Fibroblast of peridontal ligament (primary cell): Measurements from ENCODE around the gene KISS1R.
"Not testable (repeated sequence)": the region's sequence is repeated elsewhere in the genome, so short reads cannot be mapped to it uniquely, and the experiment has no call there.

Source experiments
- DNase-seq: peaks from one replicate; pipeline ENCODE4 v3.0.0-alpha.2; 2010; ENCODE audit errors: extremely low read depth

Gene KISS1R

DNA sequence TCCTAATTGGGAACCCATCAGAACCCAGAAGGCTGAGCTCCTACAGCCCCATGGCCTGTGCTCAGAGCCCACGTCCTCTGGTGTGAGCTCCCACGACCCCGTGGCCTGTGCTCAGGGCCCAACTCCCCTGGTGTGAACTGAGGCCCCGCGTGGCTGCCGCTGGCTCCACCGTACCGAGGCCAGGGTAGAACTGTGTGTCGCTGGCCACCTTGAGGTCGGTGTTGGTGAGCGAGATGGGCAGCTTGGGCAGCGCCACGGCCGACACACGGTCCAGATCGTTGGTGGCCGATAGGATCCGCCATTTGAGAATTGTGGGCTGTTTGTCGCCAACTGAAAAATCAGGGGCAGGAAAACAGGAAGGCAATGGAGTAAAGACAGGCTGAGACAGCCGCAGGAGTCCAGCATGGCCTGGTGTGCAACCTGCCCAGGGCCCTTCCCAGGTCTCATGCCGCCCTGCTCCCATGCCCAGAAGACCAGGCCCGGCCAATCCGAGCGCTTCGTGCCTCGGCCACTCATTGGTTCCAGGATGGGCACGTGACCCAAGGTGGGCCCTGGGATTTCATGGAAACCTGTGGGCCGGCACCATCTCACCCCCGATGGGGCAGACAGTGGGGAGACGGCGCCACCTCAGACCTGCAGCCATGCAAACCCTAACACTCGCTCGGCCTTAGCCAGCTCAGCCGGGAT is 35.6 kb upstream of the KISS1R start:
- no peak for DNase-seq

DNA sequence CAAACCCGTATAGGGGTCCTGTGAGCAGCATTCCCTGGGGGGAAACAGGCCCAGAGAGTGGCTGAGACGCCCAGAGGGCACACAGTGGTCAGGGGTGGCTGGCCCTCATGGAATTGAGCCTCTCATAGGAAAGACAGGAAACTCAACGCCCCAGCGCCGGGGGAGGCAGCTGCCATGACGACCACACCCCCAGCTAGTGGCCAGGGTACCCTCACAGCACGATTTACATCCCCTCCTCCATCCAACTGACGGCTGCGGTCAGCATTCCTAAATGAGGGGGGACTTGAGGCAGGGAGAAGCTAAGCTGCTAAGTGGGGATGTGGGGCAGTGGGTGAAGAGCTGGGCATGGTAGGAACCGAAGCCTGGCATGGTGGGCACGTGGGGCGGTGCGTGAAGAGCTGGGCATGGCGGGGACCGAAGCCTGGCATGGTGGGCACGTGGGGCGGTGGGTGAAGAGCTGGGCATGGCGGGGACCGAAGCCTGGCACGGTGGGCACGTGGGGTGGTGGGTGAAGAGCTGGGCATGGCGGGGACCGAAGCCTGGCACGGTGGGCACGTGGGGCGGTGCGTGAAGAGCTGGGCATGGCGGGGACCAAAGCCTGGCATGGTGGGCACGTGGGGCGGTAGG is 34.1 kb upstream of the KISS1R start:
- no peak for DNase-seq

DNA sequence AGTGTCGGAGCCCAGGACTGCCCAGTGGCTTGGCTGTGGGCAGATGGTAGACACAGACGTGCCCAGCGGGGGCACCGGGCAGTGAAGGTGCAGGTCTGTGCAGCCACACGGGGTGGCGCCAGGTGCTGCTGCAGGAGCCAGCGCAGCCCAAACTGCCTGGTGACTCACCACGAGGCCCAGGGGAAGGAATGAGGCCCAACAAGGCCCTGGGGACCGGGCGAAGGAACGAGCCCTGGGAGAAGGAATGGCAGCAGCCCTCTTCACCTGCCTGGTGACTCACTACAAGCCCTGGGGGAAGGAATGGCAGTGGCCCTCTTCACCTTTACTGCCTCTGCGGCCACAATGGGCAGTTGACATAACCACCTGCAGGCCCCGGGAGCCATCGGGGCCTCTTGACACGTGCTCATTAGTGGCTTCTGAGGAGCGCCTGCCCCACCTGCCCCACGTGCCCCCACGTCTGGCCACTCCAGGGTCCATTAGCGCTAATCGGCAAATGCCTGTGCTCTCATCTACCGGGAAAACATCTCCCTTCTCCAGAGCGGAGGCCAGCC is 33.4 kb upstream of the KISS1R start:
- DNase-seq: no peak

DNA sequence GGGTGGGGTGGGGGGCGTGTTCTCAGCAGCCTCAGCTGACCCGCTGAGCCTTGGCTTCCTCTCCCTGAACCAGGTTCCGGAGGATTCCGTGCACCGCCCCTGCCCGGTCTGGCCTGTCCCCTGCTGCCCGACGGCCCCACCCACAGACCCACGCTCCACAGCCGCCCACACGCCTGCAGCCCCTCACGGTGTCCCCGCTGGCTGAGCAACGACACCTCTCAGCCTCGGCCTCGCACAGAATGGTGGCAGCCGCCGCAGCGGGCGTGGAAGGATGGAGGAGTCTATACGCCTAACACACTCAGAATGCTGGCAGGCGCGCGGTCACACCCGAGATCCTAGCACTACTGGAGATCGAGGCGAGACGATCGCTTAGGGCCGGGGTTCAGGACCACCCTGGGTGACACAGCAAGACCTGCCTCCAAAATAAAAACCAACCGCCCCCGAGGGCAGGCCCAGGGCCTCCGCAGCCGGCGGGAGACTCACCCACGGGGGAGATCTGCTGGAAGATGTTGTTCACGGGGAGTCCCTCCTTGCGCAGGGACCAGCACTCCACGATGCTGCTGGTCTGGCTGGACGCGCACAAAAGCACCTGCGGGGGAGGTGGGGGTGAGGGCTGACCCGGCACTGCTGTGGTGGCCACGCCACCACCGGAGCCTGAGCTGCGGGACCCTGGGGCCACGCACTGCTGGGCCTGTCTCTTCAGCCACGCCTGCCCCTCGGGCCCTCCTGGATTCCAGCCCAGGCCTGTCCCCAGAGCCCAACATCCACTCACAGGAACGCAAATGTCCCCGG is 32.5 kb upstream of the KISS1R start:
- no peak for DNase-seq

DNA sequence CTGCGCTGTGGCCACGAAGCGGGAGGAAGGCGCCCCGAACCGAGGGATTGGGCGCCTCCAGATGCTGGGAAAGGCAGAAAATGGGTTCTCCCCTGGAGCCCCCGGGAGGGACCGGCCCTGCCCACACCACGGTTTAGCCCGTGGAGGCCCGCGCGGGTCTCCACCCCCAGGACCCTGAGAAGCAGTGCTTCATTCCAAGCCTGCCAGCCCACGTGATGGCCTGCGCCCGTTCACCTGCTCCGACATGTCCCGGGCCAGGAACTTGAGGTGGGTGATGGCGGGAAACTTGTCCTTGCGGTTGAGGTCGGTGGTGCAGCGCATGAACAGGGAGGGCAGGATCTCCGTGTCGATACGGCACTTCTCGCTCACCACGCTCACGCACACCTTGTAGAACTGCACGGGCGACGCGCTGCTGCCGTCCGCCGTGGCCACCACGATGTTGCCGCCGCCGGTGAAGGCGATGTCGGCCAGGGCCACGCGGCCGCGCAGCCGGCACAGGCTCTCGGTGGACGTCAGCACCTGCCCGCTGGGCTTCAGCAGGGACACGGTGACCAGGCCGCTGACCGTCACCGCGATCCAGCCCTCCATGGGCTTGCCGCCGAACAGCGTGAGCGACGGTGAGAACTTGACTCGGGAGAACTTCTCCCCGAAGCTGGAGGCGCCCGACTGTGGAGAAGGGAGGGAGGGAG is 31.5 kb upstream of the KISS1R start:
- no peak for DNase-seq

DNA sequence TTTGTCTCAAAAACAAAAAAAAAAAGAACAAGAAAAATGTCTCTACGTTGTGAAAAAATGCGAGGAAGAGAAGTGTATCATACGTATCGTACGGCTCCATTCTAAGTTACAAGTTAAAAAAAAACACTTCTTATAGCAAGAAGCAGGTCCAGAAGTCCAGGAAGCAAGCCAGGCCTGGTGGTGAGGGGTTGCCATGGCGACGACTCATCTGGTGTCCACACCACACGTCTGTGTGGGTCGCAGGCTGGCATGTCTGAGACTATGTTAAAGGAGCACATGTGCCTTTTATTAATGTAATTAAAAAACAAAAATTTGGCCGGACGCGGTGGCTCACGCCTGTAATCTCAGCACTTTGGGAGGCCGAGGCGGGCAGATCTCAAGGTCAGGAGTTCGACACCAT is 30.1 kb upstream of the KISS1R start:
- DNase-seq: peak; percentile 69

DNA sequence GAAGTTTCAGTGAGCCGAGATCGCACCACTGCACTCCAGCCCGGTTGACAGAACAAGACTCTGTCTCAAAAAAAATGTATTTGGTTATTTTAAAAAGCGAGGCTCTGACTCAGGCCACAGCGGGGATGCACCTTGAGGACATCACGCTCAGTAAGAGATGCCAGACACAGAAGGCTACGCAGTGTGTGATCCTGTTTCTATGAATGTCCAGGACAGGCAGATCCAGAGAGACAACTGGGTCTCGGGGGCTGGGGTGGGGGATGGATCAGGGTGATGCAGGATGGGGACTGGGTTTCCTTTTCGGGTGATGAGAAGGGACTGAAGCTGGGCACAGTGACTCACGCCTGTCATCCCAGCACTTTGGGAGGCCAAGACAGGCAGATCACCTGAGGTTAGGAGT is 29.5 kb upstream of the KISS1R start:
- no peak for DNase-seq

DNA sequence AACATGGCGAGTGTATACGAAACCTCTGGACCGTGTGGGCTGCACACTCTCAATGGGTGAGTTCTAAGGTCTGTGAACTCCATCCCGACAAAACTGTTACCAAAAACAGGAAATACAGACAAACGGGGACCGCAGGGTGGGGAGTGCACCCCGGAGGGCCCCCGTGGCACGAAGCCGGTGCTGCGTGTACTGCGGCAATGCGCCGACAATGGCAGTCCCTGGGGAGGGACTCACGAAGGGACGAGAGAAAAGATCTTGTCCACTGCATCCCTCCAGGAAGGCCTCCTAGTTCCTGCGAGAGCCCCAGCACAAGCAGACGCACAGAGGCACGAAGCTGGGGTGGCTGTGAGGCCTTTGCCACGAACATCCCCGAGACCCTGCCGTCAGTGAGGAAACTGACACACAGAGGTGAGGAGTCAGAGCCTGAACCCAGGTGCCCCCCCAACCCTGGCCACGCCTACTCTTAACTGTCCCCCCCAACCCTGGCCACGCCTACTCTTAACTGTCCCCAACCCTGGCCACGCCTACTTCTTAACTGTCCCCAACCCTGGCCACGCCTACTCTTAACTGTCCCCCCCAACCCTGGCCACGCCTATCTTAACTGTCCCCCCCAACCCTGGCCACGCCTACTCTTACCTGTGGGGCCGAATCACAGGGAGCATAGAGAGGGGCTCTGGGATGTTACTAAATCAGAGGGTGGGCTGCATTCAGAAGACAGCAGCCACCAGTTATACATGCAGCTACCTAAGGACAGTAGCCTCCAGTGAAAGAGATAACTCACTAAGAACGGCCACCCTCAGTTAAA is 28.4 kb upstream of the KISS1R start:
- DNase-seq: no peak

DNA sequence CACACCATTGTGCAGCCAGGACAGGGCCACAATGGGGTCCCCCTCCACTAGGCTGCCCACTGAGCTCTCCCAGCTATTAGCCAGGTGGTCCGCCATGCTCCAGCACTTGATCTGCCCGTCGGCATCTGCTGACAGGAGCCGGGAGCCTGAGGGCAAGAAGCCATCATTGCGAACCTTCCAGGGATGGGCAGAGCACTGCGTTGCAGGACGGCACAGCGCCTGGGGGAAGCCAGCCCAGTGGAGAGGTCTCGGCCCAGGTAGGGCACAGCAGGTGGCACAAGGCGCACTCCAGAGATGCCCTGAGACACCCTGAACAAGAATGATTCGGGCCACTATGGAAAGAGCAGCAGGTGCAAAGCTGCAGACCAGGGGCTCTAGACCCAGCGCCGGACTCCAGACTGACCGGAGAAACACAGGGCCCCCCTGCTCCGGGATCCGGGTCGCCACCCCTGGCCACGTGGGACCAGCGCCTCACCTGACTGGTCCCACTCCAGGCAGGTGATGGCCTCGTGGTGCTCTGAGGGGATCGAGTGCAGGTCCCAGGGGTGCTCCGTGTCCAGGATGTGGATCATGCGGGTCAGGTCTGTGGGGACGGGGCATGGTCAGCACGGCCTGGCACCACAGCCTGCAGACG is 27.4 kb upstream of the KISS1R start:
- DNase-seq: no peak

DNA sequence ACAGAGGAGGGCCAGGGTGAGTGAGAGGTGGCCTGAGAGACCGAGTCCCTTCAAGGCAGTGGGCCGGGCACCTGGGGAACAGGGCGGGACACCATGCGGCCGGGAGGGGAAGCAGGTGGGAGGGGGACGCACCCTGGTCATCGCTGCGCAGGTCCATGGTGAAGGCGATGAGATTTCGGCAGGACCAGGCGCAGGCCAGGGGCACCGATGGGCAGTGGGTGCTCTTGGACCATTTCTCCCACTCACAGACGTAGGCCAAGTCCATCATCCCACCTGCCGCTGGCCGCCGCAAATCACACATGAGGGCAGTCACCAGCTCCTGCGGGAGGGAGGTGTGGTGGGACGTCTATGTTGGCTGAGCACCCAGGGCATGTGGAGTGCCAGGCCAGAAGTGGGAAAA is 26.3 kb upstream of the KISS1R start:
- no peak for DNase-seq

DNA sequence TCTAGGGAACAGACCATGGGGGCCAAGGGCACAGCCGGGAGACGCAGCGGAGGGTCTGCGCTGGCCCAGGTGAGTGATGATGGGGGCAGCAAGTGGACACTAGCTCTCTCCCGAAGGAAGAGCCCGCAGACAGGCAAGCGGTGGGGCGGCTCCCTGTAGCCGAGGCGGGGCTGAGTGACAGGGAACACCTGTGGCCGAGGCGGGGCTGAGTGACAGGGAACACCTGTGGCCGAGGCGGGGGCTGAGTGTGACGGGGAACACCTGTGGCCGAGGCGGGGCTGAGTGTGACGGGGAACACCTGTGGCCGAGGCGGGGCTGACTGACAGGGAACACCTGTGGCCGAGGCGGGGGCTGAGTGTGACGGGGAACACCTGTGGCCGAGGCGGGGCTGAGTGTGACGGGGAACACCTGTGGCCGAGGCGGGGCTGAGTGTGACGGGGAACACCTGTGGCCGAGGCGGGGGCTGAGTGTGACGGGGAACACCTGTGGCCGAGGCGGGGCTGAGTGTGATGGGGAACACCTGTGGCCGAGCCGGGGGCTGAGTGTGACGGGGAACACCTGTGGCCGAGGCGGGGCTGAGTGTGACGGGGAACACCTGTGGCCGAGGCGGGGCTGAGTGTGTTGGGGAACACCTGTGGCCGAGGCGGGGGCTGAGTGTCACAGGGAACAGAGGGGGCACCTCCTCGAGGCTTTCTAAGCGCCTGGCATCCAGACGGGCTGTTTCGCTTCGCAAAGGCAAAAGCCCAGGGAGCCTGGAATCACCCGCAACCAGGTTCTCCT is 25.5 kb upstream of the KISS1R start:
- not testable (repeated sequence) for DNase-seq

DNA sequence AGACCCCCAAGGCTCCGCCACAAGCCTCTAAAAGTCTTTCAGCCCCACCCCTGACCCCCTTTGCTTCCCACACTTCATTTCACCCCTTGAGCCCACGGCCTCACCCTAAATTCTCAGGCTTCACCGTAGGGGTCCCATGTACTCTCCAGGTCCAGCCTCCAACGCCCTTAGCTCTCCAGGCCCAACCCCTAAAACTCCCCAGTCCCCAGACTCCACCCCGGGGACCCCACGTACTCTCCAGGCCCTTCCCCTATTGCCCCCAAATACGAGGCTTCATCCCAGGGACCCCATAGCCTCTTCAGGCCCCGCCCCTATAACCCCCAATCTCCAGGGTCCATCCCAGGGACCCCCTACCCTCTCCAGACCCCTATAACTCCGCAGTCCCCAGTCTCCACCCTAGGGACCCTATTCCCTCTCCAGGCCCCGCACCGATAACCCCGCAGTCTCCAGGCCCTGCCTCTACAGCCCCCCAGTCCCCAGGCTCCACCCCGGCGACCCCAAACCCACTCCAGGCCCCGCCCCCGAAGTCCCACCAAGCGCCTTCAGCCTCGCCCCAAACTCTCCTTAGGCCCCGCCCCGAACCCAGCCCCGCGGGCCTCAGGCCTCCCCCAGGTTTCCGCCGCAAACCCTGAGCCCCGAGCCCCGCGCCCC is 24.8 kb upstream of the KISS1R start:
- peak; percentile 7 for DNase-seq

DNA sequence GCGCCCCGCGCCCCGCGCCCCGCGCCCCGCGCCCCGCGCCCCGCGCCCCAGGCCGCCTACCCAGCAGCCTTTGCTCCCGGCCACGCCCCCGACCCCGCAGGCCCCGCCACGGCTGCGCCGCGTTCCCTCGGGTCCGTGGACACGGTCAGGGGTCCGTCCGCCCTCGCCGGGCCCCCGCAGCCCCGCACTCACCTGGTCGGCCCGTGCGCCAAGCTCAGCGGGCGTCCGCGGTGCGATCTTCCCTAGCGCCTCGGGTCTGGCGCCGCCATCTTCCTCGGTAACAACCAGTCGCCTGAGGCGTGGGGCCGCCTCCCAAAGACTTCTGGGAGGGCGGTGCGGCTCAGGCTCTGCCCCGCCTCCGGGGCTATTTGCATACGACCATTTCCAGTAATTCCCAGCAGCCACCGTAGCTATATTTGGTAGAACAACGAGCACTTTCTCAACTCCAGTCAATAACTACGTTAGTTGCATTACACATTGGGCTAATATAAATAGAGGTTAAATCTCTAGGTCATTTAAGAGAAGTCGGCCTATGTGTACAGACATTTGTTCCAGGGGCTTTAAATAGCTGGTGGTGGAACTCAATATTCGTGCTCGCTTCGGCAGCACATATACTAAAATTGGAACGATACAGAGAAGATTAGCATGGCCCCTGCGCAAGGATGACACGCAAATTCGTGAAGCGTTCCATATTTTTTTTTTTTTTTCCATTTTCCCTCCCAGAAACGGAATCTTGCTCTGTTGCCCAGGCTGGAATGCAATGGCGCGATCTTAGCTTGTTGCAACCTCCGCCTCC is 24.0 kb upstream of the KISS1R start, which contains the start of the genes MED16 and RNU6-9:
Gene MED16 (minus strand): TSS at position 294 of the 796 bp plus-strand sequence. CDS start 2,056 bp downstream, outside the sequence.
Gene RNU6-9 (plus strand): TSS at position 591 of the 796 bp plus-strand sequence.
- DNase-seq: peak; percentile 93

DNA sequence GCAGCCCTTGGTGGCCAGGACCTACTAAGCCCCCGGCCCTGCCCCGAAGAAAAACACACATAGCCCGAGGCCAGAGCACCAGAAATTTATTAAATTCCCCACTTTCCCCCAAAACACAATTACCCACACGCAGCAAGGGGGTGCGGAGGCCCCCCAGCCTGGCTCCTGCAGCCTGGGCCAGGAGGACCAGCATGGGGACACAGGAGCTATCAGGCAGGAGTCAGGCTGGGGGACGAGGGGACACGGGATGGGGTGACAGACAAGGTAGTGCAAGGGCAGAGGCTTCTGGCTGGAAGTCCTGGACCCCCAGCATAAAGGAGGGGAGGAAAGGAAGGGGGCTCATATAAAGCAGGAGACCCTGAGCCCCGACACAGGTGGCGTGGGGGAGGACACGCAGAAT is 20.7 kb upstream of the KISS1R start:
- no peak for DNase-seq

DNA sequence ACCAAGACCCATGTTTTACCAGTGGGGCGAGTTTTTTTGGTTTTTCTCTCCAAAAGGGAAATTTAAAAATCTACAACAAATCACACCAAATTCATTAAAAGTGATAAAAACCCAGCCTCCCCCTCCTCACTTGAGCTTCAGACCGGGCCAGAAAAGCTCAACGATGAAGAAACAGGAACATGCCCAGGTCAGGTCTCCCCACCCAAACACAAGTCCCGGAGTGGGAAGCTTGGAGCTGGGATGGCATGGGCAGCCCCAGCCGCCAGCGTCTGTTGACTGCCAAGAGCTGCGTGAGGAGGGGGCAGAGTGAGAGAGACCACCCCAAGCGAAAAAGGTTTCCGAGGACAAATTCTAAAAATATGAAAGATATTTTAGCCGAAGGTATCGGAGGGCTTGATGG is 20.1 kb upstream of the KISS1R start:
- no peak for DNase-seq

DNA sequence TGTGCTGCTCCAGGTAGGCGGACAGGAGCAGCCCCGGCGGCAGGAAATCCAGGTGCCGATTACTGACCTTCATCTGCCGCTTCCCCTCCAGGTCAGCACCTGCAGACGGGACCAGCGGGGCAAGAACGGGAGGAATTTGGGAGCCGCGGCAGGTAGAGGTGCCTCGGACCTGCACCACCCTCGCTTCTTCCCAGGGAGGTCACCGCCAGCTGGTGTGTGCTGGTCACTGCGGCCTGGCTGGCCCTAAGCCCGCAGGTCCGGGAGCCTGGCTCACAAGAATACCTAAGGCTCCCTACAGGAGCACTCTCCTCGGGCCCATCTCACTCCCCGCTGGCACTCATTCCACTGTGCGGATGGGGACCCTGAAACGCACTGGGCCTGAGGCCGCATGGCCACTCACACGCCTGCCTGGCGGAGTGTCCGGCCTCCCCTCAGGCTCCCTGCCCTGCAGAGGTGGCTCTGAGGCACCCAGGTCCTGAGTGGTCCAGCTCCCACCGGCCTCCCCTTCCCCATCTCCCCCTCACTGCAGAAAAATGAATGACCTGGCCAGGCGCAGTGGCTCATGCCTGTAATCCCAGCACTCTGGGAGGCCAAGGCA is 19.6 kb upstream of the KISS1R start:
- no peak for DNase-seq

DNA sequence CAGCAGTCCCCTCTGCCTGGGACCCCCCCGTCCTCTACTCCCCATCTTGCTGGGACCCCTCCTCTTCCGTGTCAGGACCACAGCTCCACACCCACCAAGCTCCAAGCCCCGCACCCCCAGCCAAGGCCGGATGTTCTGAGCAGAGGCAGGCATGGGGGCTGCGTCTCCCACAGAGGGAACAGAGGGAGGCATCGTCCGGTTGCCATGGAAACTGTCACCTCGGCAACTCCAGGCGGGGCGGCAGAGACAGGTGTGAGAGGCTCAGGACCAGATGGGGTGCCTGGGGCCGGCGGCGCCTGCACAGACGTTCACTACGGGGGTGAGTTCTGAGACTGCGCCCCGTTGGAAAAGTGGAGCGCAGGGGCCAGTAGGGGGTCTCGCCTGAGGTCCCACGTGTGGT is 18.5 kb upstream of the KISS1R start:
- DNase-seq: no peak
